GM18520 (cell line): Measurements from ENCODE around the gene CFAP97D2.
"Not testable (repeated sequence)": the region's sequence is repeated elsewhere in the genome, so short reads cannot be mapped to it uniquely, and the experiment has no call there.

ENCODE experiments used
- ATAC-seq: cut with Tn5 transposase; IDR thresholded peaks from one replicate; pipeline ENCODE4 v1.9.1; 2021; ENCODE audit not compliant: unreplicated experiment

CFAP97D2 gene

GRCh38 chr13:114198556-114198955 lies 19.5 kb downstream of the CFAP97D2 start:
- ATAC-seq, result no peak

GRCh38 chr13:114199526-114199925 lies 20.5 kb downstream of the CFAP97D2 start:
- ATAC-seq, result not testable (repeated sequence)

GRCh38 chr13:114199954-114200353 lies 20.9 kb downstream of the CFAP97D2 start:
- no peak for ATAC-seq

- ATAC-seq, result no peak
Observed at GRCh38 chr13:114200399-114200911, 21.4 kb downstream of the CFAP97D2 start.

GRCh38 chr13:114202581-114202980 lies 23.5 kb downstream of the CFAP97D2 start:
- no peak for ATAC-seq

- no peak for ATAC-seq
Observed at GRCh38 chr13:114203536-114203935, 24.5 kb downstream of the CFAP97D2 start.

- no peak for ATAC-seq
Observed at GRCh38 chr13:114204894-114205293, 25.8 kb downstream of the CFAP97D2 start.

GRCh38 chr13:114208134-114208533 lies 29.1 kb downstream of the CFAP97D2 start:
- no peak for ATAC-seq

GRCh38 chr13:114211446-114212157 lies 32.5 kb downstream of the CFAP97D2 start:
- no peak for ATAC-seq

- ATAC-seq, result no peak
Observed at GRCh38 chr13:114212158-114212495, 33.1 kb downstream of the CFAP97D2 start.

- no peak for ATAC-seq
Observed at GRCh38 chr13:114213980-114214379, 34.9 kb downstream of the CFAP97D2 start.

- no peak for ATAC-seq
Observed at GRCh38 chr13:114219392-114219791, 40.3 kb downstream of the CFAP97D2 start.

- no peak for ATAC-seq
Observed at GRCh38 chr13:114222461-114222968, 43.5 kb downstream of the CFAP97D2 start.

GRCh38 chr13:114224201-114224600 lies 45.1 kb downstream of the CFAP97D2 start:
- no peak for ATAC-seq

- no peak for ATAC-seq
Observed at GRCh38 chr13:114225610-114226009, 46.6 kb downstream of the CFAP97D2 start.

GRCh38 chr13:114226088-114226487 lies 47.0 kb downstream of the CFAP97D2 start:
- no peak for ATAC-seq

GRCh38 chr13:114226699-114227323 lies 47.8 kb downstream of the CFAP97D2 start:
- peak; percentile 68 for ATAC-seq

GRCh38 chr13:114227528-114227927 lies 48.5 kb downstream of the CFAP97D2 start:
- ATAC-seq, result no peak

- ATAC-seq, result no peak
Observed at GRCh38 chr13:114228176-114228575, 49.1 kb downstream of the CFAP97D2 start.

- no peak for ATAC-seq
Observed at GRCh38 chr13:114229506-114229905, 50.4 kb downstream of the CFAP97D2 start.

- no peak for ATAC-seq
Observed at GRCh38 chr13:114230117-114230516, 51.1 kb downstream of the CFAP97D2 start.

- no peak for ATAC-seq
Observed at GRCh38 chr13:114230575-114230974, 51.5 kb downstream of the CFAP97D2 start.
